ENCODE measurements around the gene RNASEH1. TPM values are rescaled to one million over a fixed set of nuclear protein-coding genes. Genes with fewer than 3 reads are reported as not detected.

RNASEH1 gene
- total and polyA plus RNA-seq, 2 experiments from 2014 or later, result 15.3 to 25.6 TPM

DNA sequence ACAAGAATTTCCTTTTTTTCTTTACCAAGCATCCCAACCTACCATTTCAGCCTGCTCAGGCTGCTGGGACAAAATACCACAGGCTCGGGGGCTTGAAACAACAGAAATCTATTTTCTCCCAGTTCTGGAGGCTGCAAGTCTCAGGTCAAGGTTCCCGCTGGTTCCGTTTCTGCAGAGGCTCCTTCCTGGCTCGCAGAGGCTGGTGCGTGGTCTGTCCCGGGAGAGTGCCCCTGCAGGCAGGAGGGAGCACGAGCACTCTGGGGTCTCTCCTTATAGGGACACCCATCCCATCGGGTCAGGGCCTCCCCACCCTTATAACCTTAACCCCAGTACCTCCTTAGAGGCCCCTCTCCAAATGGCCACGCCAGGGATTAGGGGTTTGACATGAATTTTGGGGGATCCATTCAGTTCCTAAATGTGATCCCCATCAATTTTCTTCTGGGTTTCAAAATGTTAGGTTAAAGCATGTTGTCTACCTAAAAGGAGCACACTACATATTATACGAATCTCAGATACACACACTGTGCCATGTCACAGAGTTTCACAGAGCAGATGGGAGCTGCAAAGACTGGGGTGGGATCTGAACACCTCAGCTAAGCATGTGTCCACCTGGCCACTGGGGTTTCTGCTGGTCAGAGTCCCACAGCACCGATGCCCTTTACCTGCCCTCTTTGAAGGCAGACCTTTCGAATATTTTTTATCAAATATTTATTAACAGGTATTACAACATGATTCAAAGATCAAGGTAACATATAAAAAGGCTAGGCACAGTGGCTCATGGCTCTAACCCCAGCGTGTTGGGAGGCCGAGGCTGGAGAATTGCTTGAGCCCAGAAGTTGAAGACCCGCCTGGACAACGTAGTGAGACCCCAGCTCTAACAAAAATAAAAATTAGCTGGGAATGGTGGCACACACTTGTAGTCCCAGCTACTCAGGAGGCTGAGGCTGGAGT is 21.2 kb downstream of the RNASEH1 start:
- peak overlapping the region; percentile 49 for H2AFZ ChIP-seq
- WGBS (ENCODE audit: low lambda C conversion rate, missing lambda C conversion rate), result 74% methylated on average over 16 of the region's 16 CpGs

DNA sequence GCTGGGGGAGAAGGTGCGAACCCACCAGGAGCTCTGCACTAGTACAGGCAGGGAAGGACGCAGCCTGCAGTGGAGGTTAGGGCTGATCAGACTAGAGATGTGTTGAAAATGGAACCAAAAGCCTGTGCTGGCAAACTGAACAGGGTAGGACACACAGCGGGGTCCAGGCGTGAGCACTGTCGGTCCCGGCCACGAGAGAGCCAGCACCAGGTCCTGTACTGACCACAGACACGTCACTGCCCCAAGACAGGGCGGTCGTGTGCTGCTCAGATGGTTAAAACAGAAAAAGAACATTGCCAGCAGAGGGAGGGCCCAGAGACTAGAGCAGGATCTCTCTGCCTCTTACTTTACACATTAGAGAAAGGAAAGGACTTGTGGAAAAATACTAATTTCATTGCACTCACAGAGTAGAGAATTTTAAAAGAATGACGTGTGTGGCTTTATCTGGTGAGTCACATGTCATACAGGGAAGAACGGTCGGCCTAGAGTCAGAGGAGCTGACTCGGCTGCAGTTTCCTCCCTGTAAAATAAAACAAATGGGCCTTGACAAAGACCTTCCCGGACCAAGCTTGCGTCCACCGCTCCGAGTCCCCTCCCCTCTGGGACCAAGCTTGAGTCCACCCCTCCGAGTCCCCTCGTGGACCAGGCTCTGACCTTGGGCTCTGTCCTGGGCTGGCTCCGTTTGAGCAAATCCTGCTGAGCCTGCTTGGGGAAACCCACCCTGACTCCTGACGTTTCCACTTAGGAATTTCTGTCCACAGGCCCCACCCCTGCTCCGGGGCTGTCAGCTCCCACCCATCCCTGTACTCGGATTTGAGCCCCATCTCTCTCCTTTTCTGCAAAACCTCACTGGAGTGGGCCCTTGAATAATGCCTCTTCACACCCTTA is 22.1 kb downstream of the RNASEH1 start:
- peak overlapping the region; percentile 49 for H2AFZ ChIP-seq

More for the DNA sequence above, 21.2 kb downstream of the RNASEH1 start:
- H3K4me2 ChIP-seq, result peak overlapping the region; percentile 68
- H3K27ac ChIP-seq, result peak overlapping the region; percentile 98
- H3K27me3 ChIP-seq, result no peaks in the 10 kb centered on the region
- no peaks in the 10 kb centered on the region for H3K79me2 ChIP-seq
- no peaks in the 10 kb centered on the region for H3K9me3 ChIP-seq (ENCODE audit: low read depth)
- peaks cover 17% of the 10 kb centered on the region for H3K4me1 ChIP-seq (ENCODE audit: insufficient read depth)
- peak; percentile 68 for DNase-seq (ENCODE audit: low spot score)
- no peaks in the 10 kb centered on the region for H4K20me1 ChIP-seq (ENCODE audit: insufficient read depth, poor library complexity, severe bottlenecking)
- no peaks in the 10 kb centered on the region for H3K9me2 ChIP-seq (replicated peaks; ENCODE audit: insufficient read depth)
- H3K36me3 ChIP-seq (replicated peaks; ENCODE audit: insufficient read depth, low read depth), result no peaks in the 10 kb centered on the region
- peak; percentile 36 for TF ChIP-seq CTCF (IDR thresholded peaks at IDR 0.05; ENCODE audit: poor library complexity)
- TF ChIP-seq EZH2phosphoT487 (IDR thresholded peaks at IDR 0.05; ENCODE audit: low read depth, severe bottlenecking, unreplicated experiment), result no peak
- no peak for TF ChIP-seq EZH2 (IDR thresholded peaks at IDR 0.05; ENCODE audit: borderline replicate concordance)
- H3K4me3 ChIP-seq, result no peak overlapping the region

DNA sequence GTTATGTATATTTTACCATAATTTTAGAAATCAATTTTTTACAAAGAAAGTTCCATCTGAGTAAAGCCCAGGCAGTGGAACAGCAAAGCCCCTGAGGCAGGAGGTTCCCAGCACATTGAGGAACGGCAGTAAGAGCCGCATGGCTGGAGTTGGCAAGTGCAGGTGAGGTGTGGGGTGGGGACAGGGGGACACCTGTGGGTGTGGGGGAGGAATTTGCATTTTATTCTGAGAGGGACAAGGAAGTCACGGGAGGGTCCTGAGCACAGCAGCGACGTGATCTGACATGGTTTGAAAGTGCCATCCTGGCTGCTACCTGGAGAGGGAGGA is 22.7 kb downstream of the RNASEH1 start:
- Histone ChIP-seq H3K9me2 (replicated peaks; ENCODE audit: insufficient read depth) (no peaks in the 10 kb centered on the region), H3K27me3 (no peaks in the 10 kb centered on the region), H3K4me2 (peak overlapping the region; percentile 68), H4K20me1 (ENCODE audit: insufficient read depth, poor library complexity, severe bottlenecking) (no peaks in the 10 kb centered on the region), H2AFZ (peak overlapping the region; percentile 49), H3K27ac (peak overlapping the region; percentile 98), H3K4me1 (ENCODE audit: insufficient read depth) (peaks cover 17% of the 10 kb centered on the region), H3K4me3 (no peak overlapping the region), H3K36me3 (replicated peaks; ENCODE audit: insufficient read depth, low read depth) (no peaks in the 10 kb centered on the region), H3K79me2 (no peaks in the 10 kb centered on the region), H3K9me3 (ENCODE audit: low read depth) (no peaks in the 10 kb centered on the region)
- no peak for DNase-seq (ENCODE audit: low spot score)
- WGBS (ENCODE audit: low lambda C conversion rate, missing lambda C conversion rate), result 70% methylated on average over 5 of the region's 5 CpGs
- no peak for TF ChIP-seq EZH2 (IDR thresholded peaks at IDR 0.05; ENCODE audit: borderline replicate concordance)
- TF ChIP-seq CTCF (IDR thresholded peaks at IDR 0.05; ENCODE audit: poor library complexity), result no peak
- TF ChIP-seq EZH2phosphoT487 (IDR thresholded peaks at IDR 0.05; ENCODE audit: low read depth, severe bottlenecking, unreplicated experiment), result no peak

More for the DNA sequence above, 22.1 kb downstream of the RNASEH1 start:
- TF ChIP-seq EZH2phosphoT487 (IDR thresholded peaks at IDR 0.05; ENCODE audit: low read depth, severe bottlenecking, unreplicated experiment) (no peak), CTCF (IDR thresholded peaks at IDR 0.05; ENCODE audit: poor library complexity) (peak; percentile 7), EZH2 (IDR thresholded peaks at IDR 0.05; ENCODE audit: borderline replicate concordance) (no peak)
- WGBS (ENCODE audit: low lambda C conversion rate, missing lambda C conversion rate), result 37% methylated on average over 24 of the region's 24 CpGs
- peak; percentile 85 for DNase-seq (ENCODE audit: low spot score)
- no peaks in the 10 kb centered on the region for H3K36me3 ChIP-seq (replicated peaks; ENCODE audit: insufficient read depth, low read depth)
- no peak overlapping the region for H3K4me3 ChIP-seq
- no peaks in the 10 kb centered on the region for H3K79me2 ChIP-seq
- H3K4me2 ChIP-seq, result peak overlapping the region; percentile 68
- H3K27ac ChIP-seq, result peak overlapping the region; percentile 98
- no peaks in the 10 kb centered on the region for H3K27me3 ChIP-seq
- H3K9me2 ChIP-seq (replicated peaks; ENCODE audit: insufficient read depth), result no peaks in the 10 kb centered on the region
- H4K20me1 ChIP-seq (ENCODE audit: insufficient read depth, poor library complexity, severe bottlenecking), result no peaks in the 10 kb centered on the region
- H3K4me1 ChIP-seq (ENCODE audit: insufficient read depth), result peaks cover 17% of the 10 kb centered on the region
- no peaks in the 10 kb centered on the region for H3K9me3 ChIP-seq (ENCODE audit: low read depth)
